NB4 (cell line): ENCODE data around the gene RBM4B.

ENCODE experiments used
- MYC ChIP-seq: IDR thresholded peaks from 2 replicates; pipeline ENCODE4 v1.6.1; 2011; ENCODE audit warnings: low read depth, low read length
- POLR2A ChIP-seq: IDR thresholded peaks from 2 replicates; pipeline ENCODE4 v1.6.1; 2011; ENCODE audit warnings: mild to moderate bottlenecking; ENCODE audit not compliant: insufficient read length; ENCODE audit errors: extremely low read depth
- TF ChIP-seq, protein P1 (sequence below): IDR thresholded peaks from 2 replicates; pipeline ENCODE4 v1.6.1; 2011; ENCODE audit warnings: low read depth, low read length
- TF ChIP-seq, protein P2 (sequence below): IDR thresholded peaks from one replicate; pipeline ENCODE4 v1.5.1; 2012; ENCODE audit warnings: low read depth, low read length

DNA sequence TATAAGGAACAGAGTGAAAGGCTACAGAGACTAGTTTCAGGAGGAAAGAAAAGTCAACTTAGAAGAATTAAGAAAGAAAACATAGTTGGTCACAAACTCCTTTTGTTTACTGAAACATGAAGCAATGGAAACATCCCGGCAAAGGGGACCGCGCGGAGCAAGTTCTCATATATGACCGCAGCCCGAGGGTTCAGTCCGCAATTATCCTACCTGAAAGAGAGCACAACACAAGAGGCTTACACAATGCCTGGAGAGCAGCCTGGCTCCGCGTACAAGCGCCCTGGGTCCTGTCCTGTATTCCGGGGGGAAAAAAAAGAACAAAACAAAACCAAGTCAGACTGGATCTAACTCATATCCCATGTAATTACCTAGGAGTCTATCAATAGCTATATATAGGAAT is 12.3 kb downstream of the RBM4B start:
- TF ChIP-seq, protein P1, sequence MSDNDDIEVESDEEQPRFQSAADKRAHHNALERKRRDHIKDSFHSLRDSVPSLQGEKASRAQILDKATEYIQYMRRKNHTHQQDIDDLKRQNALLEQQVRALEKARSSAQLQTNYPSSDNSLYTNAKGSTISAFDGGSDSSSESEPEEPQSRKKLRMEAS: no peak
- TF ChIP-seq, protein P2, sequence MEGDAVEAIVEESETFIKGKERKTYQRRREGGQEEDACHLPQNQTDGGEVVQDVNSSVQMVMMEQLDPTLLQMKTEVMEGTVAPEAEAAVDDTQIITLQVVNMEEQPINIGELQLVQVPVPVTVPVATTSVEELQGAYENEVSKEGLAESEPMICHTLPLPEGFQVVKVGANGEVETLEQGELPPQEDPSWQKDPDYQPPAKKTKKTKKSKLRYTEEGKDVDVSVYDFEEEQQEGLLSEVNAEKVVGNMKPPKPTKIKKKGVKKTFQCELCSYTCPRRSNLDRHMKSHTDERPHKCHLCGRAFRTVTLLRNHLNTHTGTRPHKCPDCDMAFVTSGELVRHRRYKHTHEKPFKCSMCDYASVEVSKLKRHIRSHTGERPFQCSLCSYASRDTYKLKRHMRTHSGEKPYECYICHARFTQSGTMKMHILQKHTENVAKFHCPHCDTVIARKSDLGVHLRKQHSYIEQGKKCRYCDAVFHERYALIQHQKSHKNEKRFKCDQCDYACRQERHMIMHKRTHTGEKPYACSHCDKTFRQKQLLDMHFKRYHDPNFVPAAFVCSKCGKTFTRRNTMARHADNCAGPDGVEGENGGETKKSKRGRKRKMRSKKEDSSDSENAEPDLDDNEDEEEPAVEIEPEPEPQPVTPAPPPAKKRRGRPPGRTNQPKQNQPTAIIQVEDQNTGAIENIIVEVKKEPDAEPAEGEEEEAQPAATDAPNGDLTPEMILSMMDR: no peak
- TF ChIP-seq POLR2A (no peak), MYC (no peak)
